ENCODE data around the gene UBE2J2. TPM values are rescaled to one million over a fixed set of nuclear protein-coding genes. Genes with fewer than 3 reads are reported as not detected.

Gene UBE2J2
- total RNA-seq, 2 donors from 2014 or later: 27.5 to 33.5 TPM

DNA sequence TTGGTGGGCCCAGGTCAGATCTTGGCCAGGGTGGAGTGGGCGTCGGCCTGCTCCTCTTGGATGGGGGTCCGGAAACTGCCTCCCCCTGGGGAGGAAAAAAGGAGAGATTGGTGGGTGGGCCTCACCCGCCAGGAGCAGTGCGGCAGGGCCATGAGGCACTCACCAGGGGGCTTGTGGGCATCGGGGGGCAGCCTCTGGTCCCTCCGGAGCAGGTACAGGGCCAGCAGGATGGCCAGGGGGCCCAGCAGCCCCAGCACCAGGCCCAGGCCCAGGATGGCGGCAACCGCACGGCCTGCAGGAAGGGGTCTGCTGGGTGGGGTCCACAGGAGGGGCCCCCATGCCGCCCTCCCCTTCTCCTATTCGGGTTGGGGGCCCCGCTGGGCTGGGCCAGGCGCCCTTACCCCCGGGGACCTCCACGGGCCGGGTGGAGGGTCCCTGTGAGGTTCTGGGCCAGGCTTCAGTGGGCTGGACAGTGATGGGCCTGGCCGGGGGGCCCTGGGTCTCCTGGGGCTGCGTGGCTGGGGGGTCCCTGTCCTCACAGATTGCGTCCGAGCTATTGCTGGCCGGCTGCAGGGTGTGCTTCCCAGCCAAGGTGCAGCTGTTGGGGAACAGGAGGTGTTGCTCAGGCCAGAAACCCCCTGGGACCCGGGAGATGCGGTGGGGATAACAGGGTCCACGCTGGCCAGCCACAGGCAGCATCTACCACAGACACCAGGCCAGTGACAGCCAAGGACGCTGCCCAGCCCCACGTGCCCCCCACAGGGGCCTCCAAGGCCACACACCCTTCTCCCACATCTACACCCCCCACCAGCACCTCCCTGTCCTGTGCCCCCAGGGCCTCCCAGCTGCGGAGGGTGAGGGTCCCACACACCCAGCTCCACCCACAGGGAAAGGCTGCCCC, 61.9 kb downstream of the UBE2J2 start:
- TF ChIP-seq, protein P1, sequence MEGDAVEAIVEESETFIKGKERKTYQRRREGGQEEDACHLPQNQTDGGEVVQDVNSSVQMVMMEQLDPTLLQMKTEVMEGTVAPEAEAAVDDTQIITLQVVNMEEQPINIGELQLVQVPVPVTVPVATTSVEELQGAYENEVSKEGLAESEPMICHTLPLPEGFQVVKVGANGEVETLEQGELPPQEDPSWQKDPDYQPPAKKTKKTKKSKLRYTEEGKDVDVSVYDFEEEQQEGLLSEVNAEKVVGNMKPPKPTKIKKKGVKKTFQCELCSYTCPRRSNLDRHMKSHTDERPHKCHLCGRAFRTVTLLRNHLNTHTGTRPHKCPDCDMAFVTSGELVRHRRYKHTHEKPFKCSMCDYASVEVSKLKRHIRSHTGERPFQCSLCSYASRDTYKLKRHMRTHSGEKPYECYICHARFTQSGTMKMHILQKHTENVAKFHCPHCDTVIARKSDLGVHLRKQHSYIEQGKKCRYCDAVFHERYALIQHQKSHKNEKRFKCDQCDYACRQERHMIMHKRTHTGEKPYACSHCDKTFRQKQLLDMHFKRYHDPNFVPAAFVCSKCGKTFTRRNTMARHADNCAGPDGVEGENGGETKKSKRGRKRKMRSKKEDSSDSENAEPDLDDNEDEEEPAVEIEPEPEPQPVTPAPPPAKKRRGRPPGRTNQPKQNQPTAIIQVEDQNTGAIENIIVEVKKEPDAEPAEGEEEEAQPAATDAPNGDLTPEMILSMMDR (IDR thresholded peaks at IDR 0.05): no peak
- H3K9me3 ChIP-seq: no peaks in the 10 kb centered on the region
- peaks cover 4 to 6% of the 10 kb centered on the region in 2 donors for H3K27me3 ChIP-seq
- peak overlapping the region in 1 of 2 donors; percentile 36 for H3K4me3 ChIP-seq
- H3K27ac ChIP-seq: no peak overlapping the region
- peaks cover 0 to 43% of the 10 kb centered on the region in 2 donors for H3K4me1 ChIP-seq
- H3K36me3 ChIP-seq: peaks cover 9% of the 10 kb centered on the region
- DNase-seq (ENCODE audit: low spot score): no peak

DNA sequence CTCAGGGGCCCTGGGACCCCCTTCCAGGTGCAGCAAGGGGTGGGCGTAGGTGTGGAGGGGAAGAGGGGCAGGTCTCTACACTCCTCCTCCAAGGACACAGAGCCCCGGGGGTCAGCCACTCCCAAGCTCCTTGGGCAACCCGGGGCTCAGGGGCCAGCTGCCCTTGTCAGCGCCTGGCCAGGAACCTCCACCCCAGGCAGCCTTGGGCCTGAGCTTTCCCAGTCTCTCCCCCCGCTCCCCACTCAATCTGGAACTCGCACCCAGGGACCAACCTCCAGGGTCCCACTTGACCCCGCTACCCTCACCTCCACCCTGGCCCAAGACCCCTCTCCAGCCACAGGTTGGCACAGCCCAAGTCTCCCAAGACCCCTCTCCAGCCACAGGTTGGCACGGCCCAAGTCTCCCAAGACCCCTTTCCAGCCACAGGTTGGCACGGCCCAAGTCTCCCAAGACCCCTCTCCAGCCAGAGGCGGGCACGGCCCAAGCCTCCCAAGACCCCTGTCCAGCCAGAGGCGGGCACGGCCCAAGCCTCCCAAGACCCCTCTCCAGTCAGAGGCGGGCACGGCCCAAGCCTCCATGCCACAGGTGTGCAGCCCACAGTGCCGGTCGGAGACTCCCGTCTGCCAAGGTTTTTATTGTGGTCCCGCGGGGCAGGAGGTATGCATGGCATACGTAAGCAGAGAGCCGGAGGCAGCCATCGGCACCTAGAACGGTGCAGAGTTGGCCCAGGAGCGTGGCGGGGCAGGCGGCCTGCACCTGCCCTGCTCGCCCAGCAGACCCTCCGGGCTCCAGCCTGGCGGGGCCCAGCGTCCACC, 62.7 kb downstream of the UBE2J2 start:
- TF ChIP-seq, protein P1 (IDR thresholded peaks at IDR 0.05): no peak
- Histone ChIP-seq H3K4me3 (no peak overlapping the region), H3K4me1 (peaks cover 0 to 46% of the 10 kb centered on the region in 2 donors), H3K27me3 (peaks cover 6 to 8% of the 10 kb centered on the region in 2 donors), H3K9me3 (no peaks in the 10 kb centered on the region), H3K36me3 (peaks cover under 1% of the 10 kb centered on the region), H3K27ac (no peak overlapping the region)
- DNase-seq (ENCODE audit: low spot score): no peak

DNA sequence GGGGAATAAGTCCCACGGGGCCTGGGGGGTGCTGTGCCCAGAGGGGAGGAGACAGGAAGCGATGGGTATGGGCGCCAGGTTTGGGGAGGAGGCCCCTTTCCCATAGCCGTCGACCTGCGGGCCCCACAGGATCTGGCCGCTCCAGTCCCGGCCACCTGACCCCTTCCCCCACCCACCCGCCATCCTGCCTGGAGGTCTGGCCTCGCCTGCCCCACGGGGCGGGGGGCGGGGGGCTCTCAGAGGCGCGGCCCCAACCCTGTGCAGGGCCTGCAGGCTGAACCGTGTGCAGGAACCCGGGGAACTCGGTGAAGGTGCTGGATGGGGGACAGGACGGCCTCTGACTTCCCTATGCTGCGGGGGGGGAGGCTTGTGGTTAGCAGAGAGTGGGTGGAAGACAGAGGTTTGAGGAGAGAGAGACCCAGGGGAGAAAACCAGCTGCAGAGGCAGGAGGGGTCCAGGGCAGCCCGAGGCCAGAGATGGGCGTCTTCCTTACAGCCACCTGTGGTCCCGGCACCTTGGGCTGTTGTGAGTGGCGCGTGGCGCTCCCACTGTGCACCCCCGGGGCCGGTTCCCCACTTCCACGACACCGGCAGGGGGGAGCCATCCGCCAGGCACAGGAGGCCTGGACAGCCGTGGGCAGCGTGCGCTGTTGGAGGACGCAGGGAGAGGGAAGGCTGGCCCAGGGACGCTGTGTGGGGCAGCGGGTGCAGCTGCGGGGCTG, 64.8 kb downstream of the UBE2J2 start:
- no peak overlapping the region for H3K27ac ChIP-seq
- H3K27me3 ChIP-seq: peaks cover 6 to 8% of the 10 kb centered on the region in 2 donors
- H3K4me3 ChIP-seq: no peak overlapping the region
- no peak for DNase-seq (ENCODE audit: low spot score)
- H3K4me1 ChIP-seq: peaks cover 0 to 46% of the 10 kb centered on the region in 2 donors
- H3K9me3 ChIP-seq: no peaks in the 10 kb centered on the region
- TF ChIP-seq, protein P1 (IDR thresholded peaks at IDR 0.05): no peak
- H3K36me3 ChIP-seq: no peaks in the 10 kb centered on the region

DNA sequence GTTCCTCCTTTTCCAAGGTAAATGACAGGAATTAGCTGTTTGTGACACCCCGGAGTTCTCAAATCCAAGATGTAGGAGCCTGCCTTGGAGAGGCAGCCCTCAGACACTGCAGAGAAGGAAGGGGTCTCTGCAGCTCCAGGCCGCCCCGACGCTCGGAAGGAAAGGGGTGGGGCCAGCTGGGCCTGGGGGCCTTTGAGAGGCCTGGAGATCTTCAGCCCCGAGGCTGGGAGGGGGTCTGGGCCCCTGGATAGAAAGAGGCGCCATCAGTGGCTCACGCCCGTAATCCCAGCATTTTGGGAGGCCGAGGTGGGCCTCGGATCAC, 66.1 kb downstream of the UBE2J2 start:
- TF ChIP-seq, protein P1 (IDR thresholded peaks at IDR 0.05): no peak
- Histone ChIP-seq H3K9me3 (no peaks in the 10 kb centered on the region), H3K36me3 (no peaks in the 10 kb centered on the region), H3K4me1 (peaks cover 0 to 35% of the 10 kb centered on the region in 2 donors), H3K27me3 (peaks cover 6 to 8% of the 10 kb centered on the region in 2 donors), H3K4me3 (no peak overlapping the region), H3K27ac (no peak overlapping the region)
- no peak for DNase-seq (ENCODE audit: low spot score)

DNA sequence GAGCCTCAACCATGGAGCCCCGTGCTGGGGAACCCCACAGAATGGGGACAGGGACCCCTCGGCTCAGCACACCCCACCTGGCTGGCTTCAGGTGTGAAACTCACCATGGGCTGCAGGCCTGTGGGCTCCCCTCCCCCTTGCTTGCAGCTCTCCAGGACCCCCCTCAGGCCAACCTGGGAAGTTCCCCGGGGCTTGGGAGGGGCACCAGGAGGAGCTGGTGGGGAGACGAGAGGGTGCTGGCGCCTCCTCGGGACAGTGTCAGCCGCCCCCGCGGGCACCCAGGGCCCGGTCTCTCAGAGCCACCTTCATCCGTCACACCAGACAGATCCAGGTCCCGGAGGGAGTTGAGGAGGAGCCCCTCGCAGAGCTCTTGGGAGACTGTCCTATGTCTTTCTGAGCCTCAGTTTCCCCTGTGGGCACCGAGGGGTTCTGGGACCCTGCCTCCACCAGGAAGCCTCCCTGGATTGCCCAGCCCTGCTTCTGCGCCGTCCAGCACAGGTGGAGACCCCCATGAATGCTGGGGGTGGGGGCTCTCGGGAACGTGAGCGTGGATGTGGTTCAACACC, 66.6 kb downstream of the UBE2J2 start:
- Histone ChIP-seq H3K9me3 (no peaks in the 10 kb centered on the region), H3K36me3 (no peaks in the 10 kb centered on the region), H3K4me3 (no peak overlapping the region), H3K27me3 (peaks cover 6 to 8% of the 10 kb centered on the region in 2 donors), H3K4me1 (peaks cover 0 to 30% of the 10 kb centered on the region in 2 donors), H3K27ac (no peak overlapping the region)
- no peak for DNase-seq (ENCODE audit: low spot score)
- TF ChIP-seq, protein P1 (IDR thresholded peaks at IDR 0.05): no peak

Measured in right atrium auricular region (tissue), 2 donors.